Uterus (tissue), 2 donors: ENCODE results near the gene TMEM272.

ENCODE experiments used
- CTCF ChIP-seq, 4 experiments: fragments of 200-600 bp in 2 of 4; fragments of 450-650 bp in 2 of 4; sonication (generic) in 2 of 4; IDR thresholded peaks; one replicate each; pipeline ENCODE4 v1.5.1; 2016 to 2019; ENCODE audit warnings: antibody characterized with exemption in 4 of 4, mild to moderate bottlenecking in 2 of 4, moderate library complexity in 1 of 4
- POLR2A ChIP-seq, 2 donors: fragments of 450-650 bp; IDR thresholded peaks; one replicate each; pipeline ENCODE4 v1.6.1; 2016; ENCODE audit warnings: antibody characterized with exemption in 2 of 2, mild to moderate bottlenecking in 1 of 2, moderate library complexity in 1 of 2

GRCh38 chr13:51804295-51805172 lies 40.4 kb downstream of the TMEM272 start:
- no peak for TF ChIP-seq CTCF (IDR thresholded peaks at IDR 0.05)
- TF ChIP-seq POLR2A (IDR thresholded peaks at IDR 0.05), result no peak
